Measurements from ENCODE around the gene DRAP1.
A peak's percentile ranks its signal among the peaks of the same experiment; 100 is the strongest.

Gene DRAP1

GRCh38 chr11:65961267-65962140 lies 42.3 kb downstream of the DRAP1 start, which contains the start of gene SART1:
TSS of gene SART1 (plus strand) at chr11:65961734. CDS start at chr11:65961781, 47 bp downstream.
- peak; percentile 95 to 97 for DNase-seq (ENCODE audit: low read depth in 2 of 2)

- no peak for DNase-seq (ENCODE audit: low read depth in 2 of 2)
These were observed 42.9 kb downstream of the DRAP1 start for GRCh38 chr11:65962141-65962564.

- no peak for DNase-seq (ENCODE audit: low read depth in 2 of 2)
These were observed 45.7 kb downstream of the DRAP1 start for GRCh38 chr11:65964906-65965305.

- no peak for DNase-seq (ENCODE audit: low read depth in 2 of 2)
These were observed 46.9 kb downstream of the DRAP1 start for GRCh38 chr11:65965986-65966762.

GRCh38 chr11:65967329-65967934 lies 48.2 kb downstream of the DRAP1 start:
- DNase-seq (ENCODE audit: low read depth in 2 of 2) = no peak

- no peak for DNase-seq (ENCODE audit: low read depth in 2 of 2)
These were observed 49.6 kb downstream of the DRAP1 start for GRCh38 chr11:65968600-65969482.
